B cell (primary cell): ENCODE data around the gene ATF7IP2. TPM values are rescaled to one million over a fixed set of nuclear protein-coding genes. Genes with fewer than 3 reads are reported as not detected.

Experiments
- ATAC-seq: fragments of 200-7000 bp; cut with Tn5 transposase; one replicate; pipeline ENCODE4 v1.10.0; 2021; ENCODE audit warnings: low read depth, mild to moderate bottlenecking, moderate number of reproducible peaks, moderate library complexity
- CTCF ChIA-PET: fragments of 350-600 bp; sonication (Branson Sonifier 250); formaldehyde crosslinking; loops from one replicate; lab custom pipeline; 2021; ENCODE audit warnings: antibody characterized with exemption, inconsistent platforms; lab: Charles Lee
- POLR2A ChIA-PET: fragments of 350-600 bp; sonication (Branson Sonifier 250); formaldehyde crosslinking; loops from one replicate; lab custom pipeline; 2021; ENCODE audit warnings: antibody characterized with exemption; lab: Charles Lee
- DNase-seq: peaks from one replicate; pipeline ENCODE4 v3.0.0; 2013
- H2AFZ ChIP-seq: 2 replicates; pipeline ENCODE4 v1.6.1; 2012; ENCODE audit warnings: mild to moderate bottlenecking, low read depth, low read length; ENCODE audit not compliant: insufficient read depth, poor library complexity, severe bottlenecking
- H3K27ac ChIP-seq, 2 donors: 1 replicate in 1 of 2; 2 replicates in 1 of 2; pipeline ENCODE4 v1.5.1; 2012 to 2013; ENCODE audit warnings: low read length in 2 of 2, mild to moderate bottlenecking in 2 of 2, moderate library complexity in 1 of 2
- H3K27me3 ChIP-seq, 4 experiments: fragments of 200-600 bp in 1 of 4; sonication (generic) in 1 of 4; replicated peaks in 1 of 4; 1 replicate in 2 of 4; 2 replicates in 2 of 4; pipeline versions ENCODE4 v1.6.1 to v1.7.0; 2013 to 2016; ENCODE audit warnings: low read length in 3 of 4, mild to moderate bottlenecking in 2 of 4, mixed read lengths in 1 of 4, moderate library complexity in 1 of 4; ENCODE audit not compliant: insufficient read depth in 4 of 4, control insufficient read depth in 3 of 4; ENCODE audit errors: control extremely low read depth in 1 of 4
- H3K36me3 ChIP-seq, 2 experiments: replicated peaks in 1 of 2; 1 replicate in 1 of 2; 2 replicates in 1 of 2; pipeline versions ENCODE4 v1.6.1 to v1.7.1; 2013; ENCODE audit warnings: low read length in 1 of 2; ENCODE audit not compliant: insufficient read depth in 2 of 2, control insufficient read depth in 1 of 2; ENCODE audit errors: control extremely low read depth in 1 of 2, extremely low read depth in 1 of 2
- H3K4me1 ChIP-seq, 2 donors: fragments of 200-600 bp in 1 of 2; sonication (generic) in 1 of 2; 1 replicate in 1 of 2; 2 replicates in 1 of 2; pipeline versions ENCODE4 v1.5.1 to v1.6.1; 2013 to 2017; ENCODE audit warnings: low read length in 2 of 2; ENCODE audit not compliant: control insufficient read depth in 2 of 2, insufficient read depth in 2 of 2
- H3K4me2 ChIP-seq: replicated peaks from 2 replicates; pipeline ENCODE3; 2012; ENCODE audit warnings: mild to moderate bottlenecking, low read depth, low read length; ENCODE audit not compliant: poor library complexity, severe bottlenecking
- H3K4me3 ChIP-seq, 5 experiments: fragments of 200-600 bp in 1 of 5; sonication (generic) in 1 of 5; 1 replicate in 3 of 5; 2 replicates in 2 of 5; pipeline versions ENCODE4 v1.5.1 to v1.7.0; 2011 to 2016; ENCODE audit warnings: low read length in 4 of 5, mild to moderate bottlenecking in 4 of 5, low read depth in 2 of 5, control low read depth in 1 of 5, moderate library complexity in 1 of 5; ENCODE audit not compliant: insufficient read depth in 1 of 5; ENCODE audit errors: control extremely low read depth in 1 of 5, extremely low read depth in 1 of 5
- H3K79me2 ChIP-seq: fragments of 200-600 bp; sonication (generic); one replicate; pipeline ENCODE4 v1.6.0; 2016; ENCODE audit warnings: low read length; ENCODE audit not compliant: control insufficient read depth, insufficient read depth
- H3K9ac ChIP-seq: fragments of 200-600 bp; sonication (generic); 2 replicates; pipeline ENCODE4 v1.6.1; 2017; ENCODE audit warnings: mild to moderate bottlenecking, low read length, moderate library complexity
- H3K9me3 ChIP-seq, 3 donors: one replicate each; pipeline versions ENCODE4 v1.6.1 to v1.7.1; 2013; ENCODE audit warnings: low read length in 2 of 3; ENCODE audit not compliant: control insufficient read depth in 2 of 3, insufficient read depth in 1 of 3; ENCODE audit errors: control extremely low read depth in 1 of 3
- H4K20me1 ChIP-seq: 2 replicates; pipeline ENCODE4 v1.6.0; 2012; ENCODE audit warnings: mild to moderate bottlenecking, low read length; ENCODE audit not compliant: insufficient read depth, control insufficient read depth, poor library complexity, severe bottlenecking
- H3K27ac Mint-ChIP-seq: one replicate; pipeline ENCODE4 v1.8.0; 2021; ENCODE audit warnings: mixed read lengths
- H3K27me3 Mint-ChIP-seq: one replicate; pipeline ENCODE4 v1.8.0; 2021; ENCODE audit warnings: mixed read lengths
- H3K4me1 Mint-ChIP-seq: one replicate; pipeline ENCODE4 v1.8.0; 2021; ENCODE audit warnings: mixed read lengths
- H3K4me3 Mint-ChIP-seq: one replicate; pipeline ENCODE4 v1.8.0; 2021; ENCODE audit warnings: mixed read lengths
- H3K9me3 Mint-ChIP-seq: one replicate; pipeline ENCODE4 v1.8.0; 2022; ENCODE audit warnings: mixed read lengths; ENCODE audit not compliant: insufficient read depth
- EZH2 ChIP-seq: IDR thresholded peaks from 2 replicates; pipeline ENCODE4 v1.6.1; 2012; ENCODE audit warnings: borderline replicate concordance, low read depth, mild to moderate bottlenecking, moderate library complexity, low read length; ENCODE audit not compliant: insufficient read depth, poor library complexity, severe bottlenecking
- WGBS: methylation state at CpG from one replicate; pipeline ENCODE4 v1.1.5; 2013; ENCODE audit warnings: missing lambda C conversion rate; ENCODE audit not compliant: insufficient coverage; 5-methylcytosine and 5-hydroxymethylcytosine counted together
- intact Hi-C: fragments of 100-400 bp; cut with micrococcal nuclease; formaldehyde crosslinking; loops from one replicate; pipeline ENCODE4 v1.10.0; 2022
- polyA plus RNA-seq: library from polyadenylated mRNA; depleted of rRNA; stranded (reverse); fragments of >200 nt; gene quantifications from 2 replicates; pipeline ENCODE4 v1.2.3, GENCODE V29; 2012
- total RNA-seq, 2 donors: library from RNA; stranded (reverse); fragments of 120-200 nt in 1 of 2; gene quantifications; 1 replicate in 1 of 2; 2 replicates in 1 of 2; pipeline versions ENCODE4 v1.2.3 to v1.2.4, GENCODE V29; 2013 to 2022
- TF ChIP-seq, protein P1 (sequence below): fragments of 200-600 bp; IDR thresholded peaks from one replicate; pipeline ENCODE4 v1.8.0; 2022; ENCODE audit warnings: antibody characterized with exemption, mild to moderate bottlenecking

The ATF7IP2 gene
- total and polyA plus RNA-seq, 2 donors (not counting 1 experiment from before 2014, with no cell fraction given): 67.5 to 105 TPM

DNA sequence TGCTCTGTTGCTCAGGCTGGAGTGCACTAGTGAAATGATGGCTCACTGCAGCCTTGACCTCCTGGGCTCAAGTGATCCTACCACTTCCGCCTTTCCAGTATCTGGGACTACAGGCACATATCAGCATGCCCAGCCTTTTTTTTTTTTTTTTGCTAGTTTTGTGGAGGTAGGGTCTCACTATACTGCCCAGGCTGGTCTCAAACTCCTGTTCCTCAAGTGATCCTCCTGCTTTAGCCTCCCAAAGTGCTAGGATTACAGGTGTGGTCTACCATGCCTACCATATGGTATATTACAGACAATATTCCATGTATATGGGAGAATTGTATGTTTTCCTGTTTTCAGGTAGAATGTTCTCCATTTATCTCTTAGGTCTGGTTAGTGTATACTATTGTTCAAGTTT lies 12.3 kb upstream of the ATF7IP2 start:
- no peaks in the 10 kb centered on the region for H3K4me1 Mint-ChIP-seq
- Histone ChIP-seq H3K4me2 (no peak overlapping the region), H3K9me3 (peaks cover 2 to 11% (median 2%) of the 10 kb centered on the region in 3 donors), H3K36me3 (no peaks in the 10 kb centered on the region), H4K20me1 (no peaks in the 10 kb centered on the region), H3K9ac (no peak overlapping the region), H3K4me1 (no peaks in the 10 kb centered on the region), H3K27ac (no peak overlapping the region), H3K79me2 (no peaks in the 10 kb centered on the region), H3K4me3 (no peak overlapping the region), H2AFZ (no peak overlapping the region), H3K27me3 (no peaks in the 10 kb centered on the region)
- intact Hi-C loops: no loop called here
- no peaks in the 10 kb centered on the region for H3K27me3 Mint-ChIP-seq
- CTCF ChIA-PET: no interaction called here
- WGBS: no CpG with 5 or more reads among the region's 1 CpG
- ATAC-seq (no peak), DNase-seq (no peak)
- POLR2A ChIA-PET: no interaction called here
- peaks cover 9% of the 10 kb centered on the region for H3K9me3 Mint-ChIP-seq
- H3K4me3 Mint-ChIP-seq: no peak overlapping the region
- no peak overlapping the region for H3K27ac Mint-ChIP-seq
- TF ChIP-seq, protein P1, sequence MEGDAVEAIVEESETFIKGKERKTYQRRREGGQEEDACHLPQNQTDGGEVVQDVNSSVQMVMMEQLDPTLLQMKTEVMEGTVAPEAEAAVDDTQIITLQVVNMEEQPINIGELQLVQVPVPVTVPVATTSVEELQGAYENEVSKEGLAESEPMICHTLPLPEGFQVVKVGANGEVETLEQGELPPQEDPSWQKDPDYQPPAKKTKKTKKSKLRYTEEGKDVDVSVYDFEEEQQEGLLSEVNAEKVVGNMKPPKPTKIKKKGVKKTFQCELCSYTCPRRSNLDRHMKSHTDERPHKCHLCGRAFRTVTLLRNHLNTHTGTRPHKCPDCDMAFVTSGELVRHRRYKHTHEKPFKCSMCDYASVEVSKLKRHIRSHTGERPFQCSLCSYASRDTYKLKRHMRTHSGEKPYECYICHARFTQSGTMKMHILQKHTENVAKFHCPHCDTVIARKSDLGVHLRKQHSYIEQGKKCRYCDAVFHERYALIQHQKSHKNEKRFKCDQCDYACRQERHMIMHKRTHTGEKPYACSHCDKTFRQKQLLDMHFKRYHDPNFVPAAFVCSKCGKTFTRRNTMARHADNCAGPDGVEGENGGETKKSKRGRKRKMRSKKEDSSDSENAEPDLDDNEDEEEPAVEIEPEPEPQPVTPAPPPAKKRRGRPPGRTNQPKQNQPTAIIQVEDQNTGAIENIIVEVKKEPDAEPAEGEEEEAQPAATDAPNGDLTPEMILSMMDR: no peak
- TF ChIP-seq EZH2: no peak

DNA sequence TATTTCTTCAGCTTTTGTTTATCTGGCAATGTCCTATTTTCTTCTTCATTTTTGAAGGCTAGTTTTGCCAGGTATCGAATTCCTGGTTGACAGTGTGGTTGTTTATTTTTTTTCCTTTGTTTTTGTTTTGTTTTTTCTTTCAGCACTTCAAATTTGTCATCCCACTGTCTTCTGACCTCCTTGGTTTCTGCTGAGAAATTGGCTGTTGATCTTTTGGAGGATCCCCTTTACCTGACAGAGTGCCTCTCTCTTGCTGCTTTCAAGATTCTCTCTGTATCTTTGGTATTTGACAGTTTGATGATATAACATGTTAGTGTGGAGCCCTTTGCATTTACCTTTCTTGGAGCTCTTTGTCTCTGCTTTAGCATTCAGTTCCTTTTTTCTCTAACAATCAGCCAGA lies 9.6 kb upstream of the ATF7IP2 start:
- H3K9ac ChIP-seq: no peak overlapping the region
- H3K36me3 ChIP-seq: no peaks in the 10 kb centered on the region
- no peak overlapping the region for H3K27ac ChIP-seq
- no CpG with 5 or more reads among the region's 1 CpG for WGBS
- no peak overlapping the region for H3K27ac Mint-ChIP-seq
- peaks cover 0 to 11% (median 1%) of the 10 kb centered on the region in 3 donors for H3K9me3 ChIP-seq
- TF ChIP-seq, protein P1: no peak
- TF ChIP-seq EZH2: no peak
- ChIA-PET CTCF (no interaction called here), POLR2A (no interaction called here)
- intact Hi-C loops: no loop called here
- no peaks in the 10 kb centered on the region for H3K79me2 ChIP-seq
- no peaks in the 10 kb centered on the region for H3K27me3 ChIP-seq
- H4K20me1 ChIP-seq: no peaks in the 10 kb centered on the region
- no peak overlapping the region for H3K4me2 ChIP-seq
- H3K4me1 Mint-ChIP-seq: no peaks in the 10 kb centered on the region
- DNase-seq: no peak
- H3K27me3 Mint-ChIP-seq: no peaks in the 10 kb centered on the region
- no peak overlapping the region for H3K4me3 Mint-ChIP-seq
- no peaks in the 10 kb centered on the region for H3K4me1 ChIP-seq
- peaks cover 9% of the 10 kb centered on the region for H3K9me3 Mint-ChIP-seq
- ATAC-seq: no peak
- no peak overlapping the region for H2AFZ ChIP-seq
- no peak overlapping the region for H3K4me3 ChIP-seq
